HepG2 (cell line): ENCODE results near the gene DPAGT1. TPM values are rescaled to one million over a fixed set of nuclear protein-coding genes. Genes with fewer than 3 reads are reported as not detected.
A peak's percentile ranks its signal among the peaks of the same experiment; 100 is the strongest.

Source experiments
- ARHGAP35 ChIP-seq: sonication (generic); formaldehyde crosslinking; IDR thresholded peaks from 2 replicates; pipeline ENCODE4 v1.9.0; 2022; ENCODE audit warnings: mild to moderate bottlenecking, inconsistent platforms, moderate library complexity, missing genetic modification reagents, borderline replicate concordance
- ETV6 ChIP-seq: sonication (generic); formaldehyde crosslinking; conservative IDR thresholded peaks from 2 replicates; pipeline ENCODE4 v1.4.0; 2020; ENCODE audit warnings: missing genetic modification reagents
- HES4 ChIP-seq: sonication (generic); formaldehyde crosslinking; IDR thresholded peaks from 2 replicates; pipeline ENCODE4 v1.9.0; 2021; ENCODE audit warnings: mild to moderate bottlenecking, missing genetic modification reagents, borderline replicate concordance
- HNRNPK ChIP-seq: fragments of 200-400 bp; formaldehyde crosslinking; IDR thresholded peaks from 2 replicates; pipeline ENCODE4 v1.6.1; 2018; ENCODE audit warnings: low read length, low read depth, moderate library complexity, mild to moderate bottlenecking; ENCODE audit not compliant: poor library complexity, severe bottlenecking
- HNRNPL ChIP-seq: fragments of 200-400 bp; formaldehyde crosslinking; IDR thresholded peaks from 2 replicates; pipeline ENCODE4 v1.6.1; 2017; ENCODE audit warnings: mild to moderate bottlenecking, low read depth, low read length
- LCORL ChIP-seq, 2 experiments: fragments of 450-650 bp in 1 of 2; sonication (generic) in 1 of 2; formaldehyde crosslinking in 1 of 2; IDR thresholded peaks; 2 replicates each; pipeline versions ENCODE4 v1.5.0 to v1.6.1; 2017 to 2020; ENCODE audit warnings: antibody characterized with exemption in 1 of 2, missing genetic modification reagents in 1 of 2
- NFE2L1 ChIP-seq: sonication (generic); formaldehyde crosslinking; IDR thresholded peaks from 2 replicates; pipeline ENCODE4 v1.4.0; 2020; ENCODE audit warnings: missing genetic modification reagents, mild to moderate bottlenecking, borderline replicate concordance
- RAD21 ChIP-seq: fragments of 450-650 bp; formaldehyde crosslinking; IDR thresholded peaks from 2 replicates; pipeline ENCODE4 v1.5.0; 2020; ENCODE audit warnings: mild to moderate bottlenecking
- TGIF2 ChIP-seq: IDR thresholded peaks from 2 replicates; pipeline ENCODE4 v1.6.1; 2016; ENCODE audit warnings: control low read depth, missing compliant biosample characterization
- ZNF20 ChIP-seq: sonication (generic); formaldehyde crosslinking; IDR thresholded peaks from 2 replicates; pipeline ENCODE4 v1.4.0; 2020; ENCODE audit warnings: mild to moderate bottlenecking, moderate library complexity, missing genetic modification reagents
- ZNF232 ChIP-seq: sonication (generic); formaldehyde crosslinking; IDR thresholded peaks from 2 replicates; pipeline ENCODE4 v1.4.0; 2020; ENCODE audit warnings: missing genetic modification reagents, borderline replicate concordance
- ZNF460 ChIP-seq: sonication (generic); formaldehyde crosslinking; IDR thresholded peaks from 2 replicates; pipeline ENCODE4 v1.5.1; 2020; ENCODE audit warnings: missing genetic modification reagents, mild to moderate bottlenecking, borderline replicate concordance
- ZNF839 ChIP-seq: sonication (generic); formaldehyde crosslinking; IDR thresholded peaks from 2 replicates; pipeline ENCODE4 v1.4.0; 2020; ENCODE audit warnings: missing genetic modification reagents, mild to moderate bottlenecking, borderline replicate concordance
- ZSCAN20 ChIP-seq: sonication (generic); formaldehyde crosslinking; IDR thresholded peaks from 2 replicates; pipeline ENCODE4 v1.4.0; 2020; ENCODE audit warnings: missing genetic modification reagents, mild to moderate bottlenecking, borderline replicate concordance
- polyA plus RNA-seq, 8 experiments: library from polyadenylated mRNA; depleted of rRNA in 3 of 8; stranded (reverse) in 7 of 8; unstranded in 1 of 8; fragments of >200 nt; fragmentation: Illumina TruSeq in 4 of 8; extraction: Trizol in 4 of 8; gene quantifications; 2 replicates each; pipeline versions ENCODE4 v1.2.1 to v1.2.3, GENCODE V29; 2011 to 2016; ENCODE audit warnings: low read depth in 4 of 8, missing spikeins in 1 of 8, mixed read lengths in 1 of 8; ENCODE audit not compliant: insufficient read depth in 1 of 8
- total RNA-seq, 5 experiments: library from RNA; depleted of rRNA; stranded (reverse); fragments of >200 nt; fragmentation: Illumina TruSeq; extraction: Trizol; gene quantifications; 2 replicates each; pipeline ENCODE4 v1.2.3, GENCODE V29; 2016; ENCODE audit warnings: low read depth in 1 of 5
- TF ChIP-seq, protein P1 (sequence below): sonication (generic); formaldehyde crosslinking; IDR thresholded peaks from 2 replicates; pipeline ENCODE4 v1.5.0; 2020; ENCODE audit warnings: mild to moderate bottlenecking, missing genetic modification reagents, borderline replicate concordance
- TF ChIP-seq, protein P2 (sequence below): sonication (generic); formaldehyde crosslinking; IDR thresholded peaks from 2 replicates; pipeline ENCODE4 v1.5.1; 2020; ENCODE audit warnings: mild to moderate bottlenecking, moderate library complexity, missing genetic modification reagents
- TF ChIP-seq, protein P3 (sequence below): sonication (generic); formaldehyde crosslinking; IDR thresholded peaks from 2 replicates; pipeline ENCODE4 v1.8.1; 2023; ENCODE audit warnings: mild to moderate bottlenecking, inconsistent platforms, moderate library complexity, missing genetic modification reagents, borderline replicate concordance

The DPAGT1 gene
- total and polyA plus RNA-seq, 2 of the 13 experiments (the other 11 are each of a cell fraction or from before 2014, with no cell fraction given): 37.6 to 70.7 TPM

DNA sequence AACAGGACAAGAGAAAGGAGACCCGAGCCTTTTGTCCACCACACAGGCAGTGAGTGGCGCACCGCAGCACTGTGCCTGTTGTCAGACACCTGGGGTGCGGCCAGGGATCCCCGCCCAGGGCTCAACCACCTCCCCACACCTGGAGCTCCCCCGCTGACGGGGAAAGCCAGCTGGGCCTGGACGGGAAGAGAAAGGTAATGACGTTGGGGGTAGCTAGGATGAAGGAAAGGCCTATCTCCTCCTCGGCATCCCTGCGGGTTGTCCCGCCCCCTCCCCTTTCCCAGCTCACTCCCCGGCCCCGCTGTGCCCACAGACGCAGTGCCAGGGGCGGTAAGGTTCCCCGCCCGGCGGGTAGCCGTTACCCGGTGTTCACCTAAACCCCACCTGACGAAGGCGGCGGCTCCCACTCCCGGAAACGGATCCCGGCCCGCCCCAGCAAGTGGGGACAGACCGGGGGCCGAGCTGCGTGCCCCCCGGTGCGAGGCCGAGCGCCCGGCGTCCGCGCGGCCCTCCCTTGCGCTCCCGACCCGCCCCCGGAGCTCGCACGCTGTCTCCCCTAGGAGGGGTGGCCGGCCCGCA is 45.1 kb downstream of the DPAGT1 start (continued):
- TF ChIP-seq ZSCAN20 (CRISPR knock-in tag) (peak; percentile 31; the same call in 1 of the 2 replicates), ETV6 (peak; percentile 83; the same call in 1 of the 2 replicates), LCORL (IDR thresholded peaks at IDR 0.05) (no peak), LCORL (CRISPR knock-in tag; IDR thresholded peaks at IDR 0.05) (no peak), TGIF2 (CRISPR knock-in tag) (0 out of 2 replicates have a peak, but pooled peaks have one; percentile 36), HNRNPK (peak; percentile 75), HNRNPL (0 out of 2 replicates have a peak, but pooled peaks have one; percentile 40), ZNF460 (CRISPR knock-in tag) (no peak), ZNF839 (CRISPR knock-in tag) (0 out of 2 replicates have a peak, but pooled peaks have one; percentile 80), RAD21 (0 out of 2 replicates have a peak, but pooled peaks have one; percentile 12), ZNF20 (0 out of 2 replicates have a peak, but pooled peaks have one; percentile 37), NFE2L1 (CRISPR knock-in tag) (0 out of 2 replicates have a peak, but pooled peaks have one; percentile 23), HES4 (CRISPR knock-in tag) (peak; percentile 69; the same call in 1 of the 2 replicates), ZNF232 (CRISPR knock-in tag) (peak; percentile 51; the same call in 1 of the 2 replicates), ARHGAP35 (CRISPR knock-in tag) (0 out of 2 replicates have a peak, but pooled peaks have one; percentile 36)
- TF ChIP-seq, protein P1, sequence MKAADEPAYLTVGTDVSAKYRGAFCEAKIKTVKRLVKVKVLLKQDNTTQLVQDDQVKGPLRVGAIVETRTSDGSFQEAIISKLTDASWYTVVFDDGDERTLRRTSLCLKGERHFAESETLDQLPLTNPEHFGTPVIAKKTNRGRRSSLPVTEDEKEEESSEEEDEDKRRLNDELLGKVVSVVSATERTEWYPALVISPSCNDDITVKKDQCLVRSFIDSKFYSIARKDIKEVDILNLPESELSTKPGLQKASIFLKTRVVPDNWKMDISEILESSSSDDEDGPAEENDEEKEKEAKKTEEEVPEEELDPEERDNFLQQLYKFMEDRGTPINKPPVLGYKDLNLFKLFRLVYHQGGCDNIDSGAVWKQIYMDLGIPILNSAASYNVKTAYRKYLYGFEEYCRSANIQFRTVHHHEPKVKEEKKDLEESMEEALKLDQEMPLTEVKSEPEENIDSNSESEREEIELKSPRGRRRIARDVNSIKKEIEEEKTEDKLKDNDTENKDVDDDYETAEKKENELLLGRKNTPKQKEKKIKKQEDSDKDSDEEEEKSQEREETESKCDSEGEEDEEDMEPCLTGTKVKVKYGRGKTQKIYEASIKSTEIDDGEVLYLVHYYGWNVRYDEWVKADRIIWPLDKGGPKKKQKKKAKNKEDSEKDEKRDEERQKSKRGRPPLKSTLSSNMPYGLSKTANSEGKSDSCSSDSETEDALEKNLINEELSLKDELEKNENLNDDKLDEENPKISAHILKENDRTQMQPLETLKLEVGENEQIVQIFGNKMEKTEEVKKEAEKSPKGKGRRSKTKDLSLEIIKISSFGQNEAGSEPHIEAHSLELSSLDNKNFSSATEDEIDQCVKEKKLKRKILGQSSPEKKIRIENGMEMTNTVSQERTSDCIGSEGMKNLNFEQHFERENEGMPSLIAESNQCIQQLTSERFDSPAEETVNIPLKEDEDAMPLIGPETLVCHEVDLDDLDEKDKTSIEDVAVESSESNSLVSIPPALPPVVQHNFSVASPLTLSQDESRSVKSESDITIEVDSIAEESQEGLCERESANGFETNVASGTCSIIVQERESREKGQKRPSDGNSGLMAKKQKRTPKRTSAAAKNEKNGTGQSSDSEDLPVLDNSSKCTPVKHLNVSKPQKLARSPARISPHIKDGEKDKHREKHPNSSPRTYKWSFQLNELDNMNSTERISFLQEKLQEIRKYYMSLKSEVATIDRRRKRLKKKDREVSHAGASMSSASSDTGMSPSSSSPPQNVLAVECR (CRISPR knock-in tag): peak; percentile 6; the same call in 1 of the 2 replicates
- TF ChIP-seq, protein P2, sequence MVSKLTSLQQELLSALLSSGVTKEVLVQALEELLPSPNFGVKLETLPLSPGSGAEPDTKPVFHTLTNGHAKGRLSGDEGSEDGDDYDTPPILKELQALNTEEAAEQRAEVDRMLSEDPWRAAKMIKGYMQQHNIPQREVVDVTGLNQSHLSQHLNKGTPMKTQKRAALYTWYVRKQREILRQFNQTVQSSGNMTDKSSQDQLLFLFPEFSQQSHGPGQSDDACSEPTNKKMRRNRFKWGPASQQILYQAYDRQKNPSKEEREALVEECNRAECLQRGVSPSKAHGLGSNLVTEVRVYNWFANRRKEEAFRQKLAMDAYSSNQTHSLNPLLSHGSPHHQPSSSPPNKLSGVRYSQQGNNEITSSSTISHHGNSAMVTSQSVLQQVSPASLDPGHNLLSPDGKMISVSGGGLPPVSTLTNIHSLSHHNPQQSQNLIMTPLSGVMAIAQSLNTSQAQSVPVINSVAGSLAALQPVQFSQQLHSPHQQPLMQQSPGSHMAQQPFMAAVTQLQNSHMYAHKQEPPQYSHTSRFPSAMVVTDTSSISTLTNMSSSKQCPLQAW (CRISPR knock-in tag): no peak
- TF ChIP-seq, protein P3, sequence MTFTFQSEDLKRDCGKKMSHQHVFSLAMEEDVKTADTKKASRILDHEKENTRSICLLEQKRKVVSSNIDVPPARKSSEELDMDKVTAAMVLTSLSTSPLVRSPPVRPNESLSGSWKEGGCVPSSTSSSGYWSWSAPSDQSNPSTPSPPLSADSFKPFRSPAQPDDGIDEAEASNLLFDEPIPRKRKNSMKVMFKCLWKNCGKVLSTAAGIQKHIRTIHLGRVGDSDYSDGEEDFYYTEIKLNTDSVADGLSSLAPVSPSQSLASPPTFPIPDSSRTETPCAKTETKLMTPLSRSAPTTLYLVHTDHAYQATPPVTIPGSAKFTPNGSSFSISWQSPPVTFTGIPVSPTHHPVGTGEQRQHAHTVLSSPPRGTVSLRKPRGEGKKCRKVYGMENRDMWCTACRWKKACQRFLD (CRISPR knock-in tag): no peak
